ENCODE results near the gene DCBLD1. TPM values are rescaled to one million over a fixed set of nuclear protein-coding genes. Genes with fewer than 3 reads are reported as not detected.

Gene DCBLD1
- total RNA-seq, 4 donors from 2014 or later = 6.5 to 36.9 (median 11.2) TPM

DNA sequence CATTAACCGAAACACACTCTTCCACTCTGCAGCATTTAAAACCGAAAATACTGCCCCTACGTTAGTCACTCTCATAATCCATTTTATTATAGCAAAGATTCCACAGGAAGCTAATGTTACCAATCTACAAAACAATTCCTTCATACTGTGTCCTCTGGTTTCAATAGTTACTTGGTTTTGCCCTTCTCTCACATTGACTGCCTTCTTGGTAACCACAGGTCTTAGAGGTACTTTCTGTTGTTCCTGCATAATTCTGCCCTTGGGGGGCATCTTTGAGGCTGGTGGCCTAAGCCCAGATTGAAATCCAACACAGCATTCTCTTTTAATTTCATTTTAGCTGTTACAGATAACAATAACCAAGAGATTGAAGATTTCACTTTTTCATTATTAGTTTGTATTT lies 9.8 kb upstream of the DCBLD1 start:
- ATAC-seq (ENCODE audit: low FRiP score) = no peak
- TF ChIP-seq, protein P1, sequence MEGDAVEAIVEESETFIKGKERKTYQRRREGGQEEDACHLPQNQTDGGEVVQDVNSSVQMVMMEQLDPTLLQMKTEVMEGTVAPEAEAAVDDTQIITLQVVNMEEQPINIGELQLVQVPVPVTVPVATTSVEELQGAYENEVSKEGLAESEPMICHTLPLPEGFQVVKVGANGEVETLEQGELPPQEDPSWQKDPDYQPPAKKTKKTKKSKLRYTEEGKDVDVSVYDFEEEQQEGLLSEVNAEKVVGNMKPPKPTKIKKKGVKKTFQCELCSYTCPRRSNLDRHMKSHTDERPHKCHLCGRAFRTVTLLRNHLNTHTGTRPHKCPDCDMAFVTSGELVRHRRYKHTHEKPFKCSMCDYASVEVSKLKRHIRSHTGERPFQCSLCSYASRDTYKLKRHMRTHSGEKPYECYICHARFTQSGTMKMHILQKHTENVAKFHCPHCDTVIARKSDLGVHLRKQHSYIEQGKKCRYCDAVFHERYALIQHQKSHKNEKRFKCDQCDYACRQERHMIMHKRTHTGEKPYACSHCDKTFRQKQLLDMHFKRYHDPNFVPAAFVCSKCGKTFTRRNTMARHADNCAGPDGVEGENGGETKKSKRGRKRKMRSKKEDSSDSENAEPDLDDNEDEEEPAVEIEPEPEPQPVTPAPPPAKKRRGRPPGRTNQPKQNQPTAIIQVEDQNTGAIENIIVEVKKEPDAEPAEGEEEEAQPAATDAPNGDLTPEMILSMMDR (IDR thresholded peaks at IDR 0.05) = no peak
- DNase-seq (ENCODE audit: low spot score) = no peak

DNA sequence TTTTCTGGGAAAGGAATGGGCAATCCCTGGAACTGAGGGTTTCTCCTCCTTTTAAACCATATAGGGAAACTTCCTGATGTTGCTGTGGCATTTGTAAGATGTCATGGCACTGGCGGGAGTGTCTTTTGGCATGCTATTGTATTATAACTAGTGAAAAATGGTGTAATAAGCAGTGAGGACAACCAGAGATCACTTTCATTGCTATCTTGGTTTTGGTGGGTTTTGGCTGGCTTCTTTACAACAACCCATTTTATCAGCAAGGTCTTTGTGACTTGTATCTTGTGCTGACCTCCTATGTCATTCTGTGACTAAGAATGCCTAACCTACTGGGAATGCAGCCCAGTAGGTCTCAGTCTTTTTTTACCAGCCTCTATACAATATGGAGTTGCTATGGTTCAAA lies 9.1 kb upstream of the DCBLD1 start:
- TF ChIP-seq, protein P1 (IDR thresholded peaks at IDR 0.05) = no peak
- DNase-seq (ENCODE audit: low spot score) (no peak), ATAC-seq (ENCODE audit: low FRiP score) (no peak)

GRCh38 chr6:117477988-117478852 lies 4.3 kb upstream of the DCBLD1 start:
- TF ChIP-seq, protein P1 (IDR thresholded peaks at IDR 0.05) = no peak
- DNase-seq (ENCODE audit: low spot score) = no peak
- ATAC-seq (ENCODE audit: low FRiP score) = no peak

- TF ChIP-seq, protein P1 (IDR thresholded peaks at IDR 0.05) = no peak
- no peak for DNase-seq (ENCODE audit: low spot score)
- ATAC-seq (ENCODE audit: low FRiP score) = no peak
Measured at GRCh38 chr6:117478853-117479231, 3.6 kb upstream of the DCBLD1 start.

DNA sequence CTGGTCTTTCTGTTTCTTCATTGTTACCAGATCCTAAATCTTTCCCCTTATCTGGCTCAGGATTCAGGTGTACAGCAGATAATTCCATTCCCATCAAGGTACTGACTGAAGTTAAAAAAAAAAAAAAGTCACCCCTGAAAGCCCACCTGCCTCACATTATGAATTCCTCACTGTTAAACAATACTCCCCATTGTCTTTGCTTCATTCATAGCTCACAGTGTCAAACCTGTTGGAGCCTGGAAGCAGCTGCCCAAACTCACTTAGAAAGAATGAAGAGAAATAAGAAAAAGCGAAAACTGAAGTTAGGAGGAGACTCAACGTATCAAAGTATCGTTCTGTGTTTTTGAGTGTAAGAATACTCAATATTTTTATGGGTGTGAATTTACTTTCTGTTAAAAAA lies 1.8 kb upstream of the DCBLD1 start:
- TF ChIP-seq, protein P1 (IDR thresholded peaks at IDR 0.05) = no peak
- DNase-seq (ENCODE audit: low spot score) (no peak), ATAC-seq (ENCODE audit: low FRiP score) (no peak)

- TF ChIP-seq, protein P1 (IDR thresholded peaks at IDR 0.05) = no peak
- no peak for DNase-seq (ENCODE audit: low spot score)
- ATAC-seq (ENCODE audit: low FRiP score) = no peak
Measured at GRCh38 chr6:117481278-117481925, 1.1 kb upstream of the DCBLD1 start.

DNA sequence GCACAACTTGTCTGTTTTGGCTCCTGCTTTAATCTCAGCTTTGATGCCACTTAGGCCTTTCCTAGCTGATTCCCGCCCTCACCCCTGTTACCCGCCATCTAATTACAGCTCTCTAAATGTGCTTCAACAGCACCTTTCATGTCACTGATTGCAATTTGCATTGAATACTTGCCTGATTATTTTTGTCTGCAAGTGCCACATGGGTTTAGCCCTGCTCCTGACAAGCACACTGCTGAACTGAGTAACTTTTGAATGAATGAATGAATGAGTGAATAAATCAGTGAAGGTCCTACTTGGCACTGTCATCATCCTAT lies 591 bp upstream of the DCBLD1 start:
- ATAC-seq (ENCODE audit: low FRiP score) (no peak), DNase-seq (ENCODE audit: low spot score) (no peak)
- TF ChIP-seq, protein P1 (IDR thresholded peaks at IDR 0.05) = no peak

Measured in omental fat pad (tissue), 4 donors.